ENCODE results near the gene SEL1L. TPM values are rescaled to one million over a fixed set of nuclear protein-coding genes. Genes with fewer than 3 reads are reported as not detected.

SEL1L gene
- total and polyA plus RNA-seq, 3 donors from 2014 or later, result 30.2 to 40.7 (median 40.0) TPM

DNA sequence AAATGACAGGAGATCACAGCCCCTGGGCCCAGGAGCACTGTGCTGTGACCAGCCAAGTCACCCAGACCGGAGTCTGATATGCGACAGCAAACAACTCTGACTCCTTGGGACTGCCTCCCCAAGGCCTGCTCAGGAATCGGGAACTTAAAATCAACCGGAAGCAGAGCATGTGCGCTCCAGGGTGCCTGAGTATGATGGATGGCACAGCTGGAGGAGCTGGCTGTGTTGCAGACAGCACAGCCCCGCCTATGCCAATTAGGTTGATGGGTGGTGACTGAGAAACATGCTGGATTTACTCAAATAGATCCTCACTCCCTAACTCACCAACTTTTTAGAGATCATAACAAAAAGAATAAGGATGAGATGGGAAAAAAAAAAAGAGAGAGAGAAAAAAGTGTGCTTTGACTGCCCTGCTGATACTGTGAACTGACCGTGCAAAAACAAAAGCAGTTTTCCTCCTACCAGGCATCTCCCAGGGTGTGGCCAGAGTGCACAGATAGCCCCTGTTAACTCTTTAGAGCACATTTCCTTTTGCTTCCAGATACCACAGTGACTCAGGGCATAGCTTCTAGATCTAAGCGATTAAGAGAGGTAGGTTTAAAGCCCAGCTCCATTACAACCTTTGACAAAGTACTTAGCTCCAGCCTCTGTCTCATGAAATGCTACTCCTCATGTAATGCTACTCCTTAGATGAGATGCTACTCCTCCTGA is 106.2 kb downstream of the SEL1L start:
- no peak overlapping the region for H3K4me3 ChIP-seq
- peak overlapping the region in 1 of 2 donors; percentile 38 for H3K27ac ChIP-seq
- H3K36me3 ChIP-seq (ENCODE audit: low read depth, missing control alignments), result no peaks in the 10 kb centered on the region
- H3K4me1 ChIP-seq, result peaks cover 9% of the 10 kb centered on the region
- peak; percentile 28 for DNase-seq
- no peaks in the 10 kb centered on the region for H3K27me3 ChIP-seq
- 45 to 46% methylated on average over 4 to 8 of the region's 8 CpGs for WGBS, 2 donors
- no peak for TF ChIP-seq POLR2A (IDR thresholded peaks at IDR 0.05)
- TF ChIP-seq, protein P1, sequence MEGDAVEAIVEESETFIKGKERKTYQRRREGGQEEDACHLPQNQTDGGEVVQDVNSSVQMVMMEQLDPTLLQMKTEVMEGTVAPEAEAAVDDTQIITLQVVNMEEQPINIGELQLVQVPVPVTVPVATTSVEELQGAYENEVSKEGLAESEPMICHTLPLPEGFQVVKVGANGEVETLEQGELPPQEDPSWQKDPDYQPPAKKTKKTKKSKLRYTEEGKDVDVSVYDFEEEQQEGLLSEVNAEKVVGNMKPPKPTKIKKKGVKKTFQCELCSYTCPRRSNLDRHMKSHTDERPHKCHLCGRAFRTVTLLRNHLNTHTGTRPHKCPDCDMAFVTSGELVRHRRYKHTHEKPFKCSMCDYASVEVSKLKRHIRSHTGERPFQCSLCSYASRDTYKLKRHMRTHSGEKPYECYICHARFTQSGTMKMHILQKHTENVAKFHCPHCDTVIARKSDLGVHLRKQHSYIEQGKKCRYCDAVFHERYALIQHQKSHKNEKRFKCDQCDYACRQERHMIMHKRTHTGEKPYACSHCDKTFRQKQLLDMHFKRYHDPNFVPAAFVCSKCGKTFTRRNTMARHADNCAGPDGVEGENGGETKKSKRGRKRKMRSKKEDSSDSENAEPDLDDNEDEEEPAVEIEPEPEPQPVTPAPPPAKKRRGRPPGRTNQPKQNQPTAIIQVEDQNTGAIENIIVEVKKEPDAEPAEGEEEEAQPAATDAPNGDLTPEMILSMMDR (IDR thresholded peaks at IDR 0.05), result no peak
- no peaks in the 10 kb centered on the region for H3K9me3 ChIP-seq
- intact Hi-C loops (cut with DNase I; ENCODE audit: low total_unique reads), result no loop called here

DNA sequence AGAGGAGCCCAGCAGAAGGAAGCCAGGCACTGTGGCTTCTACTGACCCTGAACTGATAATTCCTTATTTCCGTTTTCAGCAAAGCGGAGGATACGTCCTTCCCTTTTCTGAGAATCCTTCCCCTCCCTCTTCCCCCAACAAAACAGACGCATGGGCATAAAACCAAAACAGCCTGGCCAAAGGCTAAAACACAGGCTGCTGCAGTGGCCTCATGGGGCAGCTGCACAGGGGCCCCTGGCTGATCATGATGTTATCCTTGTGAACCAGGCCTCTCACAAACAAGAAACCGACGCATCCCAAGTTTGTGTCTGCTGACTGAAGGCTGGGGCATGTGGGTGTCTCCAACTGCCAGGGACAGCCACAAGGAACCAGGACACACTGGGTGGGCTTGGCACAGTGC is 110.1 kb downstream of the SEL1L start:
- peak overlapping the region; percentile 36 to 72 for H3K27ac ChIP-seq
- H3K36me3 ChIP-seq (ENCODE audit: low read depth, missing control alignments), result no peaks in the 10 kb centered on the region
- intact Hi-C loops (cut with DNase I; ENCODE audit: low total_unique reads), result no loop called here
- TF ChIP-seq, protein P1 (IDR thresholded peaks at IDR 0.05), result no peak
- TF ChIP-seq POLR2A (IDR thresholded peaks at IDR 0.05), result no peak
- H3K27me3 ChIP-seq, result no peaks in the 10 kb centered on the region
- no peak overlapping the region for H3K4me3 ChIP-seq
- 33 to 65% methylated on average over 6 of the region's 6 CpGs for WGBS, 2 donors
- DNase-seq, result peak; percentile 62
- H3K4me1 ChIP-seq, result peaks cover 9% of the 10 kb centered on the region
- H3K9me3 ChIP-seq, result no peaks in the 10 kb centered on the region

Other genes starting within 250 kb of the SEL1L start
- 10 to 100 TPM; 22.8 to 38.5 TPM for gene STON2, start 133.5 kb downstream of the SEL1L start, total RNA-seq
- 8.3 TPM for gene STON2, start 133.5 kb downstream of the SEL1L start, polyA plus RNA-seq (ENCODE audit: insufficient read depth, low read depth, low replicate concordance)